Lower leg skin (tissue), 3 donors: ENCODE results near the gene MYPOP.

ENCODE experiments used
- CTCF ChIP-seq, 3 donors: fragments of 450-650 bp; IDR thresholded peaks; one replicate each; pipeline ENCODE4 v1.5.1; 2016; ENCODE audit warnings: antibody characterized with exemption in 3 of 3, mild to moderate bottlenecking in 3 of 3, moderate library complexity in 2 of 3
- POLR2A ChIP-seq, 2 donors: fragments of 450-650 bp; IDR thresholded peaks; one replicate each; pipeline ENCODE4 v1.6.1; 2016 to 2017; ENCODE audit warnings: antibody characterized with exemption in 2 of 2, mild to moderate bottlenecking in 1 of 2, moderate library complexity in 1 of 2

GRCh38 chr19:45927565-45928261, 25.3 kb upstream of the MYPOP start:
- TF ChIP-seq CTCF (IDR thresholded peaks at IDR 0.05) (no peak), POLR2A (IDR thresholded peaks at IDR 0.05) (no peak)
